ENCODE measurements around the gene TBL1Y. TPM values are rescaled to one million over a fixed set of nuclear protein-coding genes. Genes with fewer than 3 reads are reported as not detected.

TBL1Y gene
- total RNA-seq, 2 donors from 2014 or later: 9.4 to 11.3 TPM

DNA sequence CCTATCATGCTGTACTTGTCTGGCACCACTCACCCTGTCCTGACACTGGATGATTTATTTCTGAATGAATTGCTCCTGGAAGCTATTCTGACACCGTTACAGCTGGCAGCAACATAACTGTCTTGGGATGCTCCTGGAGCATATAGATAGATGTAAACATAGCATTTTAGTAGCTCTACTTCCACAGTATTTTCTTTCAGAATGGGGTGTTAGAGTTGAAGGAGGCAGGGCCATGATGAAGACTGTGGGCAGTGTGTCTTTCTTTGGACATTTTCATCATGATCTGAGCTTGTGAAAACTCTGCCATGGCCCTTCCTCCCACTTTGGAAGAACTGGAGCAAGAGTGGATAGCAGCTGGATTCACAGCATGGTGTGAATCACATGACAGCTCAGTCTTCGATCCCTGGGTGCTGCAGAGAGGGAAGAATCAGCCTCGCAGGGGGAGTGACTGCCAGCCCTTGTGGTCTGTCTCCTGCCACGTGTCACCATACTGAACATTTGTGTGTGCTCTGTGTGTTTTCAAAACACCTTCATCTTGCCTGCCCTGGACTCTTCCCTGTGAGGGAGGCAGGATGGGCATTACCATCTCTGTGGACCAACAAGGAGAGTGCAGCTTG is 61.9 kb downstream of the TBL1Y start:
- Histone ChIP-seq H3K36me3 (no peaks in the 10 kb centered on the region), H3K27ac (no peak overlapping the region), H3K9me3 (no peaks in the 10 kb centered on the region), H3K27me3 (replicated peaks; ENCODE audit: insufficient read depth) (no peaks in the 10 kb centered on the region), H3K4me3 (no peak overlapping the region), H3K4me1 (replicated peaks) (no peaks in the 10 kb centered on the region)
- intact Hi-C loops (cut with DNase I): no loop called here
- WGBS: 10% methylated on average over 4 of the region's 4 CpGs
- DNase-seq (ENCODE audit: low spot score): no peak
- TF ChIP-seq POLR2A (IDR thresholded peaks at IDR 0.05): no peak
- TF ChIP-seq POLR2AphosphoS5 (IDR thresholded peaks at IDR 0.05): no peak
- TF ChIP-seq, protein P1, sequence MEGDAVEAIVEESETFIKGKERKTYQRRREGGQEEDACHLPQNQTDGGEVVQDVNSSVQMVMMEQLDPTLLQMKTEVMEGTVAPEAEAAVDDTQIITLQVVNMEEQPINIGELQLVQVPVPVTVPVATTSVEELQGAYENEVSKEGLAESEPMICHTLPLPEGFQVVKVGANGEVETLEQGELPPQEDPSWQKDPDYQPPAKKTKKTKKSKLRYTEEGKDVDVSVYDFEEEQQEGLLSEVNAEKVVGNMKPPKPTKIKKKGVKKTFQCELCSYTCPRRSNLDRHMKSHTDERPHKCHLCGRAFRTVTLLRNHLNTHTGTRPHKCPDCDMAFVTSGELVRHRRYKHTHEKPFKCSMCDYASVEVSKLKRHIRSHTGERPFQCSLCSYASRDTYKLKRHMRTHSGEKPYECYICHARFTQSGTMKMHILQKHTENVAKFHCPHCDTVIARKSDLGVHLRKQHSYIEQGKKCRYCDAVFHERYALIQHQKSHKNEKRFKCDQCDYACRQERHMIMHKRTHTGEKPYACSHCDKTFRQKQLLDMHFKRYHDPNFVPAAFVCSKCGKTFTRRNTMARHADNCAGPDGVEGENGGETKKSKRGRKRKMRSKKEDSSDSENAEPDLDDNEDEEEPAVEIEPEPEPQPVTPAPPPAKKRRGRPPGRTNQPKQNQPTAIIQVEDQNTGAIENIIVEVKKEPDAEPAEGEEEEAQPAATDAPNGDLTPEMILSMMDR (IDR thresholded peaks at IDR 0.05): no peak

DNA sequence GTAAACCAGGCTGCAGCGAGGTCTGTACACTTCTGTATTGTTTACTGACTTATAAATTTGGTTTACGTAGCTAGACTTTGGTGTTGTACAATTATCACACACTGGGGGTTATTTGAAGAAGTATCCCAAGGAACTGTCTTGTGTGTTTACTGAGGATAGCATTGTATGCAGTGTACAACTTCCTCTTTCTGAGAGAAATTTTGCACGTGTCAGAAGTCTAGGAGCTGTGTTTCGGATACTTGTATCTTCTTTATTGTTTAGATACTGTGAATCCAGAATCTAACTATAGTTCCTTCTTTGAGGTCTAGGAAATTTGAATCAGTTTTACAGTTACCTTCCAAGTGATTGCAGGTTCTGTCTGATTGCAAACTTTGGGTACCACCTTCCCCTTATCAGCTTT is 64.5 kb downstream of the TBL1Y start:
- Histone ChIP-seq H3K27me3 (replicated peaks; ENCODE audit: insufficient read depth) (no peaks in the 10 kb centered on the region), H3K4me3 (no peak overlapping the region), H3K36me3 (no peaks in the 10 kb centered on the region), H3K9me3 (no peaks in the 10 kb centered on the region), H3K27ac (no peak overlapping the region), H3K4me1 (replicated peaks) (no peaks in the 10 kb centered on the region)
- TF ChIP-seq POLR2A (IDR thresholded peaks at IDR 0.05): no peak
- DNase-seq (ENCODE audit: low spot score): no peak
- intact Hi-C loops (cut with DNase I): no loop called here
- 55% methylated on average over 4 of the region's 4 CpGs for WGBS

DNA sequence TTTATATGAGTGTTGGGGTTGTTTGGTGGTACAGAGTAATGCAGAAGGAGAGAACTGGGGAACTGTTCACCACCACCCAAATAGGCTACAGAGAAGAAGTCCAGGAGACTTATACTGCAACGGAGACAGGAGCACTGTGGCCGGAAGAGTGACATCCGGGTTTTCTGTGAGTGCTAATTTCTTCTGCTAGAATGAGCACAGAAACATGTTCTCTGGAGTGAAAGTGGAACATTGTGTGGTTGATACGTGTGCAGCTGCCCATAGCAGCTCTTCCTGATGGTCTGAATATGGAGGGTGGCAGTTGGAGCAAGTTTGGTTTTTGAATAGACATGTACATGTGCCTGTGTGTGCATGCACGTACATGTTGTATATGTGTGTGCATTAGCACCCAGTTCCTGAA is 67.3 kb downstream of the TBL1Y start:
- Histone ChIP-seq H3K27me3 (replicated peaks; ENCODE audit: insufficient read depth) (no peaks in the 10 kb centered on the region), H3K9me3 (no peaks in the 10 kb centered on the region), H3K27ac (no peak overlapping the region), H3K4me3 (no peak overlapping the region), H3K36me3 (no peaks in the 10 kb centered on the region), H3K4me1 (replicated peaks) (no peaks in the 10 kb centered on the region)
- intact Hi-C loops (cut with DNase I): no loop called here
- no peak for TF ChIP-seq POLR2AphosphoS5 (IDR thresholded peaks at IDR 0.05)
- TF ChIP-seq, protein P1 (IDR thresholded peaks at IDR 0.05): no peak
- TF ChIP-seq POLR2A (IDR thresholded peaks at IDR 0.05): no peak
- DNase-seq (ENCODE audit: low spot score): no peak
- 94% methylated on average over 5 of the region's 5 CpGs for WGBS

DNA sequence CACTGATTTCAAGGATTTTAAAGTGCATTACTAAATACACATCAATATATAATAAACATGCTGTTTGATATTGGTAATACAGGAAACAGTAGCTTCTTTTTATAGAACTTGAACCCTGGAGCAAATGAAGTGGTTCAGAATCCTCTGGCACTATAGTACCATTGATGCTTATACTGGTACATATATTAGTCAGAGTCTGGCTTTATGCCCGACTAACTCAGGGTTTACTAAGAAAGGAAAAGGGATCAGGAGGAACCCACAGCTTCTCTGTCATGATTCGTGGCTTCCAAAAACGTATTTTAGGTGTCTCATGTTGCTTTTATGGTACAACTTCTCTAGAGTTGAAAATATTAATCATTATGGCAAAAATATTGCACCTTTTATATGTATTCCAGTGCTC is 72.7 kb downstream of the TBL1Y start:
- intact Hi-C loops (cut with DNase I): no loop called here
- no peak overlapping the region for H3K4me3 ChIP-seq
- no peak overlapping the region for H3K27ac ChIP-seq
- no peaks in the 10 kb centered on the region for H3K36me3 ChIP-seq
- no peaks in the 10 kb centered on the region for H3K9me3 ChIP-seq
- 68% methylated on average over 3 of the region's 3 CpGs for WGBS
- TF ChIP-seq POLR2AphosphoS5 (IDR thresholded peaks at IDR 0.05) (no peak), POLR2A (IDR thresholded peaks at IDR 0.05) (no peak)
- TF ChIP-seq, protein P1 (IDR thresholded peaks at IDR 0.05): no peak
- H3K4me1 ChIP-seq (replicated peaks): no peaks in the 10 kb centered on the region
- DNase-seq (ENCODE audit: low spot score): no peak
- H3K27me3 ChIP-seq (replicated peaks; ENCODE audit: insufficient read depth): no peaks in the 10 kb centered on the region

DNA sequence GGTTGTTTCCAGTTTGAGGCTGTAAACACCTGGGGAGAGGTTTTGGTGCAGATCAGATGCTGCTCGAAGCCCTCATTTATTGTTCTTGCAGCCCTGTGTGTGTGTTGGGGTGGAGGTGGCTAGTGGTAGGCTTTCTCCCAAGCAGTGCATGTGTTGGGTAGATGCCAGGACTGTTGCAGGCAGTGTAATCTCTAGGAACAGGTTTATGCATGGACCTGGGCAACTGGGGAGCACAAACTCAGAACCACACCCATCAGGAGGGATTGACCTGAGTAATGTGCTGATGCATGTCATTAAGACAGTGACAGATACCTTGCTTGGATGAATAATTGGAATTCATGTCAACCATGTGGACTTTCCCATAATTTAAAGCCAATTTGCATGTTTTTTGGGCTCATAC is 77.3 kb downstream of the TBL1Y start:
- Histone ChIP-seq H3K9me3 (no peaks in the 10 kb centered on the region), H3K4me1 (replicated peaks) (no peaks in the 10 kb centered on the region), H3K36me3 (no peaks in the 10 kb centered on the region), H3K4me3 (no peak overlapping the region), H3K27ac (no peak overlapping the region), H3K27me3 (replicated peaks; ENCODE audit: insufficient read depth) (no peaks in the 10 kb centered on the region)
- TF ChIP-seq POLR2A (IDR thresholded peaks at IDR 0.05): no peak
- TF ChIP-seq, protein P1 (IDR thresholded peaks at IDR 0.05): no peak
- DNase-seq (ENCODE audit: low spot score): no peak
- intact Hi-C loops (cut with DNase I): no loop called here
- 90% methylated on average over 1 of the region's 1 CpG for WGBS
